ENCODE results near the gene CSNK1D. TPM values are rescaled to one million over a fixed set of nuclear protein-coding genes. Genes with fewer than 3 reads are reported as not detected.
"Not testable (repeated sequence)": the region's sequence is repeated elsewhere in the genome, so short reads cannot be mapped to it uniquely, and the experiment has no call there.

Gene CSNK1D
- total RNA-seq, 1 experiment from 2014 or later, result 60.4 TPM

DNA sequence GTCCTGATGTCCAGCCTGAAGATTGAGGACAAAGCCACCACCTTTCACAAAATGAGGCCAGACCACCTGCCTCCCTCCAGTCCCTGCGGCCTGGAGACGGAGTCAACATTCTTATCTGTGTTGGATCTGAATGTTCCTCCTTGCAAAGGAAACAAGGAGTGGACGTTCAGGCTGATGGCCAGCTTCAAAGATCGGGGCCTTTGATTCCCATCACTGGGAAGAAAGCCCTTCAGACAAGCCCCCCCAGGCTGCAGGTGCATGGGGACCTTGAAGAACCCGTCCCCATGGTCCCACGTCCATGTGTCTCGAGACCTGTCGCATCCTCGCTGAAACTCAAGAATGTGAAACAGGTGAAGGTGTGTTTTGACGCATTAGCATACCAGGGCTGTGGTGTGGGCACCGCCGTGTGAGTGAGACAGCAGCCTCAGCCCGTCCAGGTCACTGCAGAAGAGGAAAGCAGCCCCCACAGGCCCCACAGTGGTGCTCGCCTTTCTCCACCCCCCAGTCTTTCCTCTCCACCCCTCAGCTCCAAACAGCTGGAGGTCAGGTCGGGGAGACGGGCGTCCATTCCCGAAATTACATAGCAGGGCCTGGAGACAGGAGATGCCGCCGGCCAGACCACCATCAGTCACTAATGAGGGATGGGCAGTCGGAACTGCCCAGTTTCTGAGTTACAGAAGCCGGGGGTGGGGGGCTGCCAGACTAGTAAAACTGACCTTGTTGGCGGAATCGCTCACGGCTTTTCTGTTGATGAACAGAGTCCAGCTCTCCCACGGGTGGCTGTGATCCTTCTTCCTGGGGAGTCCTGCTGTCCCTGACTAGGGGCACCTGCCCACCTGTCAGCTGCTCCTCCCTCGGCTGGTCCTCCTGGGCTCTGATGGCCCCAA lies 877 bp upstream of the CSNK1D start:
- DNase-seq (ENCODE audit: low spot score), result no peak

DNA sequence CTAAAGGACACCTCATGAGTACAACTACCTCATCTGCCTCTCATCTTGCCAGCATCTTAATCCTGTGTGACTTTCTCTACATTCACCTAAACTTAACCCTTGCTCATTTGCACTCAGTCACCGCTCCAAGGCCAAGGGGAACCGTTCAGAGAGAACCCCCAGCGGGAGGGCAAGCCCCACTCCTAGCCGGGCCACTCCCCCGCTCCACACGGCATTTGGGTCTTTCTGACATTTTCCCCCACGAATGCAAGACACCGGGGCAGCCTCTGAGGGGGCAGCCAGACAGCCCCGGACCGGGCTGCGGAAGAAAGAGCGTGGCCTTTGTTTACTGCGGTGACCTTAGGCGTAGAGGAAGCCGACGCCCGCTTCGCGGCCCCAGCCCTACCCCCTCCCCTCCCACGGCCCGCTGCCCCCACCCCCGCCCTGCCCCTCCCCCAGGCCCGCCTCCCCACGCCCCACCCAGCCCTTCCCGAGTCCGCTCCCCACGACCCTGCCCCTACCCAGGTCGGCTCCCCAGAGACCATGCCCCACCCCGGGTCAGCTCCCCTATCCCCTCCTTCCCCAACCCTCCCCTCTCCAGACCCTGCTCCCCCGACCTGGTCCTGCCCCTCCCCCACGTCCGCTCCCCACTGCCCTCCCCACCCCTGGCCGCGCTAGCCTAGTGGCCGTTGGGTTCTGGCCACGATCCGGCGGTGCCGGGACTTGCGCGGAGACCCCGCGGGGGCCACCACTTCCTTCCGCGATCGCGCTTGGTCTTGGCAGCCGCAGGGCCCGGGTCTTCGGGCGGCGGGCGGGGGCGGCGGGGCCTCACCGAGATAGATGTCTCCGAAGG lies 789 bp downstream of the CSNK1D start:
- DNase-seq (ENCODE audit: low spot score), result no peak

DNA sequence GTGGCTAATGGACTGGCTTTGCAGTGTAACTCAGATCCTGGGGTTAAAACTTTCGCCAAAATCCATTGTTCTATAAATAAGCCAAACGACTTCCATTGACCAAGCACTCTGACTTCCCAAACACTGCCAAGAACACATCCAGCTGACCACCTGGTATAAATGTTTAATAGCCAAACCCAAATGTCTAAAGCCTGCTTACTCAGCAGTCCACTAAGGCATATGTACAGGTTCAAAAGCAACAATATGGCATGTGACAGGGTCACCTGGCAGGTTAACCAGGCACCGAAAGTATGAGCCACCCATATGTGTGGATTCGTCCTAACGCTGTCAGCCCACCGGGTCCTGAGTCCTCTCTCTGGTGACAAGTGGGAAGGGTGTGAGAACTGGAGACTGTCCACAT lies 2.1 kb downstream of the CSNK1D start:
- DNase-seq (ENCODE audit: low spot score), result no peak

DNA sequence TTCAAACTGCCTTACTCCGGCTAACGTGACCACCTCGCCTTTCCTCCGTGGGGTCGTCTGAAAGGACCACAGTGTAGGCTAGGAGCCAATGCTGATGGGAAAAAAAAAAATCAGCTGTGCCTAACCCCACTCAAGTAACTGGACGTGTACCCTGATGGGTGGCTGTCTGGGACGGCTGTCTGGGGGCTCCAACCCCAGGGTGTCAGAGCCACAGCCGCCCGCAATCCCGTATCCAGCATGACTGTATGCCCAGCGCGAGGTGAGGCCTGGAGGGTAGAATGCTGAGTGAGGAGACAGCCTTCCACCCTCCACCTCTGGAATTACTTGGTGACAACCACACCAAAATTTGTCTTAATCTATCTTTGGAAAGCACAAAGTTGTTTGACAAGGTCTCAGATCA lies 2.8 kb downstream of the CSNK1D start:
- no peak for DNase-seq (ENCODE audit: low spot score)

DNA sequence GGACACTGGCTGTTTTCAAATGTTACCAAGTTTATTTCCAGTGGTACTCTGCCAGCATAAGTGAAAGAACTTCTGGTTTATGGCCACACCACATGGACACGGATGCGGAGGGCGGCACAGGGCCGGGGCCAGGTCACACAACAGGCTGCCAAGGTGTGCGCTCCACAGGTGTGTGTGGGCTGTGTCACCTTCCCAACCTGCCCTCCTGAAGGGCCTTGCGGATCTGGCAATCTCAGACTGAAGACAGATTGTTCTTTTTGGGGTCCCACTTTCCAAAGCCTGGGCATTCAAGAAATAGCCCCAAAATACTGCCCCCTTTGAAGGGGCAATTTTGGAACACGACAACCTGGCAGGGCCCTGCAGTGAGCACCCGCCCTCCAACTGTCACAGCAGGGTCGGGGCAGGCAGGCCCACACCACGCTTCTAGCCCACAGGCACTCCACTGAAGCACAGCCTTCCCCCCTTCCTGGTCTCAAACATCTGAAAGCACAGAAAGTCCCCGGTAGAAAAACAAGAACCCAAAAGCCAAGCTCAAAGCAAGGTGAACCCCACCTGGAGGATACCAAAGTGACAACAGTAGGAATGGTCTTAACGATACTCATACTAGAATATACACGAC lies 3.5 kb downstream of the CSNK1D start:
- no peak for DNase-seq (ENCODE audit: low spot score)

DNA sequence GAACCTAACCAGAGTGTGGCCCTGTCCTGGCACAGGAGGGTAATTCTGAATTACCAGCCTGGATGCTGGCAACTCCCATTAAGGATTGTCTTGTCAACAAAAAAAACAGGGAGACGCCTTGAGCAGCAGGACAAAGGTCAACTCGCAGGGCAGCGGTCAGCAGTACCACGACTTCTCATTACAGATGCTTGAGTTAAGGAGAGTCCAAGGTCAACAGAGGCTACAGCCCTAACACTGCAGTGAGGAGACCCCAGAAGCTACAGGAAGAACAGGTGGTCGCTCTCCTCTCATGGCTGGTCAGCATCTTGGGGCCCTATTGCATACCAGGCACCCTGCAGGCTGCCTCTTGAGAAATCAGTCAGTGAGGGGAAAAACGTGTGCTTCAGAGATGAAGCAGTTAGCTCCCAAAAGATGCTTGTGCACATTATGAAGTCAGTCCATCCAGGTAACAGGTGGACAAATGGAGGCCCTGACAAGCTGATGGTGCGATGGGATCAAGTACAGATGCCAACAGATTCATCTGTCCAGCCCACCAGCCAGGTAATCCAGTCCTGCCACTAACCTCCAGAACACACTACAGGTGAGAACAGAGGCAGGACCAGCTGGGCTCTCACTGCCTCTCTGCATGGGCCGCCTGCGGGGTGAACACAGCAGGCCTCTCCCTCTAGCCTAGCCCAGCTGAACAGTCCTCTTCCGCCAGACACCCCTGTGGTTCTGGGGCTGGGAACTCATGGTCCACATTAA lies 4.2 kb downstream of the CSNK1D start:
- DNase-seq (ENCODE audit: low spot score), result no peak

DNA sequence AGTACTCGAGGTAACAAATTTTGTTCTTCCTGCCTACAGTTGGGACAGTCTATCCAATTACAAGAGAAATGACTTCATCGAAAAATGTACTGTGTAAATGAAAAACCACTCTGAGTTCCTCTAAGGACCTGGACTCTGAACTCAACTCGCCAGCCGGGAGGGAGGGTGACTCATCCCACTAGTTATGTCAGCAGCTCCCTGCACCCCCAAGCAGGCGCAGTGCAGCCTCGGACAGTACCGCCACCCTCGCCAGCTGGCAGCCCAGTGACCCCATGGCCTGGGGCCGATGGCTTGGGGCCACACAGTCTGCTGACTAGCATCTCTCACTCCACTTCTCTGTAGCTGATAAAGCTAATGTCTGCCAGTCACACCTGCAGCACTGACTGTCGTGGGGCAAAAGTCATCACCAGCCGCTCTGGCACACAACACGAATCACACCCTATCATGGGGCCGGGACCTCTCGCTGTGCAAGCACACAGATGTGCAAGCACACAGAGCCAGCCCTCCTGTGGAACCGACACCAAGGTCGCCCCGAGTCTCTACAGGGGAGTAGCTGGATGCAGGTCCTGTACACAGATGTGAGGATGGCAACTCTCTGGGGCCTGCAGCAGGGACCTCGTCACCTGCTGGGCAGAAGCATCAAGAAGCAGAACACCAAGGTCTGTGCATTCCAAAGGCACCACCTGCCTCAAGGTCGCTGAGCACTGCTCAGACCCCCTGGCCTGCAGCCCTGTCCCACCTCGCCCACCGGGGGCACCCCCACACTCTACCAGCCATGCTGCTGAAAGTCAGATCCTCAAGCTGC lies 5.7 kb downstream of the CSNK1D start:
- DNase-seq (ENCODE audit: low spot score), result peak; percentile 94

DNA sequence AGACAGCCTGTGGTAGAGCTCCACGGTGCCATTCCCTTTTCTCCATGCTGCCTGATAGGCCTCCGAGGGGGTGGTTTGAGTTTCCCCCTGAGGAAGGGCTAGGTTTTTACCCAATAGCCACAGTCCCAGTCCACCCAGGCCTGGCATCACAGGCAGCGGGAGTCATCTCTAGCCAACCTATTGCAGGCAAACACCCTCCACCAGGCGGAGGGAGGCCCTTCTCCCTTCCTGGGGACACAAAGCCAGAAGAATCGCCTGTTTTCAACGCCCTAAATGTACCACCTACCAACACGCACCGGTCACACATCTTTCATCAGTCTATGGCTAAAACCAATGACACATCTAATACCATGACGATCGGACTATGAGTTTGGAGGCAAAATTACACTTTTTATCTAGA lies 7.4 kb downstream of the CSNK1D start:
- no peak for DNase-seq (ENCODE audit: low spot score)

DNA sequence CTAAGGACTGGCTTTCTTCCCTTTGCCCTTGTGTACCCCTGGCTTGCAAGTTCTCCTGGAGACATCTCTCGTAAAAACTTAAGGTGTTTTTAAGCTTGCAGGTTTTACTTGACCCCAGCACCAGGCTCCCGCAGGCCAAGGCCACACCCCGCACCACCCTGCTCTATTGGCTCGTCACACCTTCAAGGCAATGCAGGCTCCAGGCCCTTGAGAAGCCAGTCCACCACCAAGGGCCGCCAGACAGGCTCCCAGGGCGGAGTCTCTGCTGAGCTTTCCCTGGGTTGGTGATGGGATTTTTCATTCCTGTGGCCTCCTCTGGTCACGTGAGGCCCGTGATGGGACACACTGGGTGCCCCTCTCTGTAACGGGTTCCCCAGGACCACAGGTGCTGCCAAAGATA lies 9.9 kb downstream of the CSNK1D start:
- DNase-seq (ENCODE audit: low spot score), result no peak

DNA sequence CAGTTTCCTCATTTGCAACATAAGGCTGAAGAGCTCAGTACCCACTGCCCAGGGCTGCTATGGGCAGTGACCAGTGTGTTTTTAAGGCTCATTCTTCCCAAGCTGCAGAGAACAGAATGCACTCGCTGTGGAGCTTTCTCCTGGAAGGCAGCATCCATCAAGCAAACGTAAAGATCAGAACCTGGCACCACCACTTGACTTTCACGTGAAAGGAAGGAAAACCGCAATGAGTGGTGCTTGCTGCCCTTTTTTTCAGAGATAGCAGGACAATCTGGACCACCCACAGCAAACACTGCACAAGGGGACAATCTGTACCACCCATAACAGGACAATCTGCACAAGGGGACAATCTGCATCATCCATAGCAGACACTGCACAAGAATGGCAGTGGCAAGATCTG lies 11.2 kb downstream of the CSNK1D start:
- no peak for DNase-seq (ENCODE audit: low spot score)

DNA sequence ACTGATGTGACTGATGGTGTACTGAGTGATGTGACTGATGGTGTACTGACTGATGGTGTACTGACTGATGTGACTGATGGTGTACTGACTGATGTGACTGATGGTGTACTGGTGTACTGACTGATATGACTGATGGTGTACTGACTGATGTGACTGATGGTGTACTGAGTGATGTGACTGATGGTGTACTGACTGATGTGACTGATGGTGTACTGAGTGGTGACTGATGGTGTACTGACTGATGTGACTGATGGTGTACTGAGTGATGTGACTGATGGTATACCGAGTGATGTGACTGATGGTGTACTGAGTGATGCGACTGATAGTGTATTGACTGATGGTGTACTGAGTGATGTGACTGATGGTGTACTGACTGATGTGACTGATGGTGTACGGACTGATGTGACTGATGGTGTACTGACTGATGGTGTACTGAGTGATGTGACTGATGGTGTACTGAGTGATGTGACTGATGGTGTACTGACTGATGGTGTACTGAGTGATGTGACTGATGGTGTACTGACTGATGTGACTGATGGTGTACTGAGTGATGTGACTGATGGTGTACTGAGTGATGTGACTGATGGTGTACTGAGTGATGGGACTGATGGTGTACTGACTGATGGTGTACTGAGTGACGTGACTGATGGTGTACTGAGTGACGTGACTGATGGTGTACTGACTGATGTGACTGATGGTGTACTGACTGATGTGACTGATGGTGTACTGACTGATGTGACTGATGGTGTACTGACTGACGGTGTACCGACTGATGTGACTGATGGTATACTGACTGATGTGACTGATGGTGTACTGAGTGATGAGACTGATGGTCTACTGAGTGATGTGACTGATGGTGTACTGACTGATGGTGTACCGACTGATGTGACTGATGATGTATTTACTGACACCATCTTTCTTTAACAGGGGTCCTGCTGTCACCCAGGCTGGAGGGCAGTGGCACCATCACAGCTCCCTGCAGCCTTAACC lies 13.2 kb downstream of the CSNK1D start:
- DNase-seq (ENCODE audit: low spot score), result not testable (repeated sequence)

DNA sequence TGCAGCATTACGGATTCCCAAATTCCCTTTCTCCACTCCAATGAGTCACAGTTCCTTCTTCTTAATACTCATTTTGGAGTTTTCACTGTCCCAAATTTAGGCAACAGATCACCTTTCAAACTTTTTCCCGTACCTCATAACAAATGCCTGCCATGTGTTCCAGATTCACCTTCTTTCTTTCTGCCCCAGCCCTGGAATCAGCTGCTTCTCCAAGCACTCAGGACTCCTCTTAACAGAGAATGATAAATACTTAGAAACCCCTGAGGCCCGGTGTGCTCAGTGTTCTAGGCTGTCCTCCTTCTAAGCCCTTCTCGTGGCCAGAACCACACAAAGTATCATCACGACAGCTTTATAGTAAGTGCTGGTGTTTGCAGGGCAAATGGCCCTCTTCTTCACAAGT lies 14.9 kb downstream of the CSNK1D start:
- no peak for DNase-seq (ENCODE audit: low spot score)

DNA sequence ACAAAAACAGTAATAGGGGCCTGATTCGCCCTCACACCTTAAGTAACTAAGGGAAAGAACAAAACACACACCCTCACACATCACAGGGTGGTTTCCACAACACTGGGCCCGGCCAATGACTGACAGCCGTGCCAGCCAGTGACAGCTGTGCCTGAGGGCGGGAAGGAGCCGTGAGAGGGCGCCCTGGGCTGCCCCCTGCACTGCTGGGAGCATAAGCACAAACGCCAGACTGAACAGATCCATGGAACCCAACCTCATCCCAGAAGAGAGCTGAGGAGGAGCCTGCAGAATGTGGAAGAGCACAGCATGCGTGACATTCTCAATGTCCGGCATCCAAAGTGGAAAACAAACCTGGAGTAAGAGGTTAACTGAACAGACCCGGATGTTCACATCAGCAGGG lies 16.0 kb downstream of the CSNK1D start:
- no peak for DNase-seq (ENCODE audit: low spot score)

DNA sequence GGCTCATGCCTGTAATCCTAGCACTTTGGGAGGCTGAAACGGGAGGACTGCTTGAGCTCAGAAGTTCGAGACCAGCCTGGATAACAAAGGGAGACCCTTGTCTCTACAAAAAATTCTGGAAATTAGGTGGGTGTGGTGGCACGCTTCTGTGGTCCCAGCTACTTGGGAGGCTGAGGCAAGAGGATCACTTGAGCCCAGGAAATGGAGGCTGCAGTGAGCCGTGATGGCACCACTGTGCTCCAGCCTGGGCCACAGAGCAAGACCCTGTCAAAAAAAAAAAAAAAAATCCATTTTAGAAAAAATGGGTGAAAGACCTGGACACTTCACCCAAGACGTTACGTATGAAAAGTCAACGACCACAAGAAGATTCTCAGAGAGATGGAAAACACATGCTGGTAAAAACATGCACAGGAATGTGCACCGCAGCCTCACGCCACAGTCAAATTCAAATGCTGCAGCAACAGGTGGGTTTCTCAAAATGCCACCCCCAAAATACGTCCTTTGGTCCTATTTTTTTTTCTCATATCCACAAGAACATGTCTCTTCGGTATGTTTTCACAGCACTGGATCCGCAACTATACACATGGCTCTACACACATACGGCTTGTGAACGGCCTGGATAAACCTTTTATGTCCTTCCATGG lies 17.1 kb downstream of the CSNK1D start:
- no peak for DNase-seq (ENCODE audit: low spot score)

DNA sequence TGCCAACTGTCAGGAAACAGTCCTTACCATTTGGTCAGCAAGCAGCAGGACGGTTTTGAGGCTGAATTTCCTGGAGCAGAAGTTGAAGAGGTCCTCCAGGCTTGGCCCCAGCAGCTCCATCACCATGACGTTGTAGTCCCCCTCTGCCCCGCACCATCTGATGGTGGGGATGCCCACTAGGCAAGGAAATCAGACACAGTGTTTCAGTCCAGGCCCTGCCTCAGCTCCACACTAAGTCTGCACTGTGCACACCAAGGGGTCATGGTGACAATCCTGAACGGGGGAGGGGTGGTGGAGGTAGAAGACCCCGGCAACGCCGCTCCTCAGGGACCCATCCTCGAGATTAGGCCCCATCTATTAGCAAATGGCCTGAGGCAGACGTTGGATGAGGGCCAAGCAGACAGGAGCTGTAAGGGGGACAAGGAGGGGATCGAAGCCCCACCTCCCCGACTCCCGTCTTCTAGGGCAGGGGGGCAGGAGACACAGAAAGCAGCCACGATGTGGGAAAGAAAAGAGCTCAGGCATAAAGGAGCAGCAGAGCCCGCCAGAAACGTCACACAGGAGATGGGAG lies 18.0 kb downstream of the CSNK1D start:
- DNase-seq (ENCODE audit: low spot score), result no peak

DNA sequence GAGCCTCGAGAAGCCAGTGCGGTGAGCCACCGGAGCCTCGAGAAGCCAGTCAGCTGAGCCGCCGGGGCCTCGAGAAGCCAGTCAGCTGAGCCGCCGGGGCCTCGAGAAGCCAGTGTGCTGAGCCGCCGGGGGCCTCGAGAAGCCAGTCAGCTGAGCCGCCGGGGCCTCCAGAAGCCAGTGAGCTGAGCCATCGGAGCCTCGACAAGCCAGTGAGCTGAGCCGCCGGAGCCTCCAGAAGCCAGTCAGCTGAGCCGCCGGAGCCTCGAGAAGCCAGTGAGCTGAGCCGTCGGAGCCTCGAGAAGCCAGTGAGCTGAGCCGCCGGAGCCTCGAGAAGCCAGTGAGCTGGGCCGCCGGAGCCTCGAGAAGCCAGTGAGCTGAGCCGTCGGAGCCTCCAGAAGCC lies 18.8 kb downstream of the CSNK1D start:
- DNase-seq (ENCODE audit: low spot score), result not testable (repeated sequence)

DNA sequence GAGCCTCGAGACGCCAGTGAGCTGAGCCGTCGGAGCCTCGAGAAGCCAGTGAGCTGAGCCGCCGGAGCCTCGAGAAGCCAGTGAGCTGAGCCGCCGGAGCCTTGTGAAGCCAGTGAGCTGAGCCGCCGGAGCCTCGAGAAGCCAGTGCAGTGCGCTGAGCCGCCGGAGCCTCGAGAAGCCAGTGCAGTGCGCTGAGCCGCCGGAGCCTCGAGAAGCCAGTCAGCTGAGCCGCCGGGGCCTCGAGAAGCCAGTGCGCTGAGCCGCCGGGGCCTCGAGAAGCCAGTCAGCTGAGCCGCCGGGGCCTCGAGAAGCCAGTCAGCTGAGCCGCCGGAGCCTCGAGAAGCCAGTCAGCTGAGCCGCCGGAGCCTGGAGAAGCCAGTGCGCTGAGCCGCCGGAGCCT lies 19.4 kb downstream of the CSNK1D start:
- DNase-seq (ENCODE audit: low spot score), result not testable (repeated sequence)

DNA sequence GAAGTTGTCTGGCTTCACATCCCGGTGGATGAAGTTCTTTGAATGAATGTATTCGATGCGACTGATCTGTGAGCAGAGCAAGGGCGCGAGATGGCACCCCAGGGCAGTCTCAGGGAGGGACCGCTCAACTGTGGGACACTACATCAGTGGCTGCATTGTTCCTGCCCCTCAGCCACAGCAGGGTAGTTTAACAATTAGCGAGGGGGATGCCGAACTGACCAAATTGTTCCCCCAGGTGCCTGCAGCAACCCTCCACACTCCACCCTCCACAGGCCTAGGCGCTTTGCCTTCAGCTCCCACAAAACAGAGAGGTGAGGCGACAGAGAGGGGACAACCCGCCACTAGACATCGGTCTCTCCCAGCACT lies 20.3 kb downstream of the CSNK1D start:
- no peak for DNase-seq (ENCODE audit: low spot score)

Data from HT-29 (cell line).